RWPE1 (cell line): ENCODE results near the gene PPT1.

ENCODE experiments used
- CTCF ChIA-PET: fragments of 350-600 bp; sonication (Branson Sonifier 250); formaldehyde crosslinking; extraction: SDS; loops from one replicate; lab custom pipeline; 2021; lab: Yijun Ruan, JAX
- POLR2A ChIA-PET: fragments of 400-600 bp; formaldehyde crosslinking; extraction: SDS; loops from one replicate; lab custom pipeline; 2020; ENCODE audit warnings: antibody characterized with exemption; ENCODE audit not compliant: low non-redundant PET; lab: Yijun Ruan, JAX
- DNase-seq: peaks from one replicate; pipeline ENCODE4 v3.0.0; 2012; ENCODE audit warnings: low spot score
- H3K27ac ChIP-seq: fragments of 450-650 bp; 2 replicates; pipeline ENCODE4 v1.5.1; 2017
- CTCF ChIP-seq: fragments of 450-650 bp; conservative IDR thresholded peaks from 2 replicates; pipeline ENCODE4 v1.5.1; 2017; ENCODE audit warnings: low read depth, mild to moderate bottlenecking

PPT1 gene

GRCh38 chr1:40110389-40110788 lies 13.3 kb upstream of the PPT1 start:
- DNase-seq: no peak
- POLR2A ChIA-PET: no interaction called here
- TF ChIP-seq CTCF: no peak
- no peak overlapping the region for H3K27ac ChIP-seq
- CTCF ChIA-PET: interaction anchor here (0.7 kb wide), 1 partner anchor 51 kb away, joined by 3 read pairs; the partner anchor contains the start of gene RLF

- ChIA-PET POLR2A (no interaction called here), CTCF (no interaction called here)
- TF ChIP-seq CTCF: no peak
- DNase-seq: peak; percentile 77
- H3K27ac ChIP-seq: no peak overlapping the region
Measured at GRCh38 chr1:40107290-40107959, 10.4 kb upstream of the PPT1 start.

GRCh38 chr1:40105028-40105427 lies 8.0 kb upstream of the PPT1 start:
- POLR2A ChIA-PET: no interaction called here
- DNase-seq: no peak
- CTCF ChIA-PET: no interaction called here
- TF ChIP-seq CTCF: no peak
- H3K27ac ChIP-seq: no peak overlapping the region

GRCh38 chr1:40102896-40103295 lies 5.8 kb upstream of the PPT1 start:
- DNase-seq: no peak
- no peak overlapping the region for H3K27ac ChIP-seq
- ChIA-PET CTCF (interaction anchor here (1.1 kb wide), 1 partner anchor 41 kb away, joined by 3 read pairs; no protein-coding TSS in a partner anchor), POLR2A (no interaction called here)
- TF ChIP-seq CTCF: no peak

GRCh38 chr1:40102038-40102437 lies 5.0 kb upstream of the PPT1 start:
- CTCF ChIA-PET: no interaction called here

GRCh38 chr1:40096646-40096976 lies 441 bp downstream of the PPT1 start:
- peak overlapping the region; percentile 62 for H3K27ac ChIP-seq
- POLR2A ChIA-PET: no interaction called here
- no peak for TF ChIP-seq CTCF
- peak; percentile 13 for DNase-seq
- CTCF ChIA-PET: no interaction called here

More at GRCh38 chr1:40102038-40102437, 5.0 kb upstream of the PPT1 start:
- POLR2A ChIA-PET: no interaction called here
- H3K27ac ChIP-seq: no peak overlapping the region
- TF ChIP-seq CTCF: no peak
- DNase-seq: no peak

- H3K27ac ChIP-seq: no peak overlapping the region
- DNase-seq: no peak
- CTCF ChIA-PET: no interaction called here
- POLR2A ChIA-PET: no interaction called here
- TF ChIP-seq CTCF: no peak
Measured at GRCh38 chr1:40095806-40096205, 1.2 kb downstream of the PPT1 start.
